Ishikawa (cell line): ENCODE measurements around the gene CRELD1.

ENCODE experiments used
- CEBPB ChIP-seq: IDR thresholded peaks from 2 replicates; pipeline ENCODE4 v1.6.1; 2012
- CREB1 ChIP-seq: IDR thresholded peaks from 2 replicates; pipeline ENCODE4 v1.6.1; 2012; ENCODE audit warnings: low read depth
- EGR1 ChIP-seq: IDR thresholded peaks from 2 replicates; pipeline ENCODE4 v1.6.1; 2012
- EP300 ChIP-seq: IDR thresholded peaks from 2 replicates; pipeline ENCODE4 v1.6.1; 2012; ENCODE audit warnings: borderline replicate concordance
- FOXM1 ChIP-seq: IDR thresholded peaks from 2 replicates; pipeline ENCODE4 v1.6.1; 2012; ENCODE audit warnings: low read depth, borderline replicate concordance
- MAX ChIP-seq: IDR thresholded peaks from 2 replicates; pipeline ENCODE4 v1.6.1; 2012
- NFIC ChIP-seq: IDR thresholded peaks from 2 replicates; pipeline ENCODE4 v1.6.1; 2012
- RAD21 ChIP-seq: IDR thresholded peaks from 2 replicates; pipeline ENCODE4 v1.6.1; 2012; ENCODE audit warnings: low read depth
- REST ChIP-seq: IDR thresholded peaks from 2 replicates; pipeline ENCODE4 v1.6.1; 2012; ENCODE audit warnings: low read depth, mild to moderate bottlenecking
- TAF1 ChIP-seq: IDR thresholded peaks from 2 replicates; pipeline ENCODE4 v1.6.1; 2012; ENCODE audit warnings: low read depth, mild to moderate bottlenecking
- TCF12 ChIP-seq: IDR thresholded peaks from 2 replicates; pipeline ENCODE4 v1.6.1; 2012; ENCODE audit warnings: low read depth
- TEAD4 ChIP-seq: IDR thresholded peaks from 2 replicates; pipeline ENCODE4 v1.6.1; 2012
- USF1 ChIP-seq: IDR thresholded peaks from 2 replicates; pipeline ENCODE4 v1.6.1; 2012
- YY1 ChIP-seq: IDR thresholded peaks from 2 replicates; pipeline ENCODE4 v1.6.1; 2012; ENCODE audit warnings: low read depth
- ZBTB7A ChIP-seq: IDR thresholded peaks from 2 replicates; pipeline ENCODE4 v1.6.1; 2012; ENCODE audit warnings: low read depth

The CRELD1 gene

GRCh38 chr3:9955611-9956352 lies 22.1 kb downstream of the CRELD1 start:
- TF ChIP-seq TCF12 (no peak), ZBTB7A (no peak), FOXM1 (no peak), EGR1 (no peak), CEBPB (no peak), YY1 (no peak)

GRCh38 chr3:9957214-9957613 lies 23.6 kb downstream of the CRELD1 start:
- no peak for TF ChIP-seq CEBPB
- no peak for TF ChIP-seq FOXM1
- TF ChIP-seq CREB1 = no peak
- no peak for TF ChIP-seq REST
- no peak for TF ChIP-seq TCF12
- no peak for TF ChIP-seq ZBTB7A
- no peak for TF ChIP-seq MAX
- TF ChIP-seq EP300 = no peak
- no peak for TF ChIP-seq USF1
- TF ChIP-seq EGR1 = no peak
- TF ChIP-seq RAD21 = no peak
- no peak for TF ChIP-seq NFIC
- TF ChIP-seq YY1 = no peak
- TF ChIP-seq TAF1 = no peak
- TF ChIP-seq TEAD4 = no peak

- TF ChIP-seq YY1 (no peak), RAD21 (no peak), EP300 (no peak), CEBPB (no peak), TEAD4 (no peak), TAF1 (no peak), USF1 (no peak), ZBTB7A (no peak), TCF12 (no peak), EGR1 (no peak), CREB1 (no peak), REST (no peak), NFIC (no peak), FOXM1 (no peak), MAX (no peak)
These were observed 31.7 kb downstream of the CRELD1 start for GRCh38 chr3:9965200-9965875.

GRCh38 chr3:9966841-9967240 lies 33.2 kb downstream of the CRELD1 start:
- TF ChIP-seq FOXM1 (no peak), USF1 (no peak), TEAD4 (no peak), RAD21 (no peak), YY1 (no peak), MAX (no peak)

- TF ChIP-seq MAX (no peak), CEBPB (no peak), EGR1 (no peak), USF1 (no peak)
These were observed 36.0 kb downstream of the CRELD1 start for GRCh38 chr3:9969632-9970019.
